SK-N-SH (cell line): ENCODE measurements around the gene FOXD4L1. TPM values are rescaled to one million over a fixed set of nuclear protein-coding genes. Genes with fewer than 3 reads are reported as not detected.
"Not testable (repeated sequence)": the region's sequence is repeated elsewhere in the genome, so short reads cannot be mapped to it uniquely, and the experiment has no call there.

Experiments
- CTCF ChIA-PET: fragments of 300-600, 350-600 bp; formaldehyde crosslinking; extraction: SDS; loops from one replicate; lab custom pipeline; 2021; lab: Yijun Ruan, JAX
- POLR2A ChIA-PET: fragments of 350-600 bp; sonication (Branson Sonifier 250); formaldehyde crosslinking; extraction: SDS; loops from one replicate; lab custom pipeline; 2020; ENCODE audit warnings: antibody characterized with exemption, inconsistent platforms; lab: Yijun Ruan, JAX
- DNase-seq: peaks from one replicate; pipeline ENCODE4 v3.0.0; 2012
- H2AFZ ChIP-seq: fragments of 200-600 bp; sonication (generic); 2 replicates; pipeline ENCODE4 v1.8.1; 2016; ENCODE audit warnings: antibody characterized with exemption, mild to moderate bottlenecking, low read depth
- H3F3A ChIP-seq: fragments of 200-600 bp; sonication (generic); replicated peaks from 2 replicates; pipeline ENCODE3; 2016; ENCODE audit warnings: antibody characterized with exemption, mild to moderate bottlenecking; ENCODE audit not compliant: insufficient read depth
- H3K27ac ChIP-seq, 2 experiments: fragments of 200-500 bp in 1 of 2; fragments of 200-600 bp in 1 of 2; sonication (Bioruptor generic) in 1 of 2; sonication (generic), shearing (Covaris generic) in 1 of 2; 2 replicates each; pipeline versions ENCODE4 v1.5.1 to v1.6.1; 2014 to 2016; ENCODE audit warnings: low read depth in 2 of 2, inconsistent platforms in 1 of 2, low read length in 1 of 2, mild to moderate bottlenecking in 1 of 2, mixed read lengths in 1 of 2
- H3K27me3 ChIP-seq: fragments of 200-600 bp; sonication (generic), shearing (Covaris generic); 2 replicates; pipeline ENCODE4 v1.6.1; 2016; ENCODE audit warnings: mixed run types; ENCODE audit not compliant: insufficient read depth
- H3K36me3 ChIP-seq, 2 experiments: fragments of 200-500 bp in 1 of 2; fragments of 200-600 bp in 1 of 2; sonication (Bioruptor generic) in 1 of 2; sonication (generic) in 1 of 2; replicated peaks in 1 of 2; 2 replicates each; pipeline versions ENCODE3 to v1.5.1; 2014 to 2016; ENCODE audit warnings: low read length in 1 of 2, mild to moderate bottlenecking in 1 of 2; ENCODE audit not compliant: insufficient read depth in 2 of 2, control insufficient read depth in 1 of 2
- H3K4me1 ChIP-seq, 2 experiments: fragments of 200-500 bp in 1 of 2; fragments of 200-600 bp in 1 of 2; sonication (Bioruptor generic) in 1 of 2; sonication (generic), shearing (Covaris generic) in 1 of 2; 2 replicates each; pipeline versions ENCODE4 v1.5.1 to v1.6.1; 2014 to 2016; ENCODE audit warnings: low read depth in 1 of 2, low read length in 1 of 2, mixed run types in 1 of 2; ENCODE audit not compliant: insufficient read depth in 2 of 2, control insufficient read depth in 1 of 2
- H3K4me2 ChIP-seq: fragments of 200-600 bp; sonication (generic), shearing (Covaris generic); 2 replicates; pipeline ENCODE4 v1.6.1; 2017; ENCODE audit warnings: mixed run types
- H3K4me3 ChIP-seq, 2 experiments: fragments of 200-500 bp in 1 of 2; fragments of 200-600 bp in 1 of 2; sonication (Bioruptor generic) in 1 of 2; sonication (generic), shearing (Covaris generic) in 1 of 2; 2 replicates each; pipeline versions ENCODE4 v1.5.1 to v1.8.1; 2014 to 2016; ENCODE audit warnings: low read depth in 2 of 2, inconsistent platforms in 1 of 2, low read length in 1 of 2, mild to moderate bottlenecking in 1 of 2, mixed read lengths in 1 of 2, moderate library complexity in 1 of 2
- H3K79me2 ChIP-seq: fragments of 200-600 bp; sonication (generic); 2 replicates; pipeline ENCODE4 v1.8.1; 2017; ENCODE audit warnings: mild to moderate bottlenecking; ENCODE audit not compliant: insufficient read depth
- H3K9ac ChIP-seq: fragments of 200-600 bp; sonication (generic); 2 replicates; pipeline ENCODE4 v1.6.1; 2017; ENCODE audit warnings: mixed run types
- H3K9me2 ChIP-seq: fragments of 200-600 bp; sonication (generic); 2 replicates; pipeline ENCODE4 v1.6.1; 2017; ENCODE audit warnings: mixed run types
- H3K9me3 ChIP-seq: fragments of 200-600 bp; sonication (generic); 2 replicates; pipeline ENCODE4 v1.6.1; 2017; ENCODE audit warnings: mixed run types, mild to moderate bottlenecking, moderate library complexity
- H4K20me1 ChIP-seq: fragments of 200-600 bp; sonication (generic); 2 replicates; pipeline ENCODE4 v1.6.1; 2017; ENCODE audit warnings: mild to moderate bottlenecking, mixed run types; ENCODE audit not compliant: insufficient read depth
- WGBS: methylation state at CpG from one replicate; pipeline ENCODE4 v1.1.6; 2017; ENCODE audit warnings: low lambda C conversion rate; 5-methylcytosine and 5-hydroxymethylcytosine counted together
- polyA plus RNA-seq, 3 experiments: library from polyadenylated mRNA; depleted of rRNA; stranded (reverse); fragments of >200 nt; gene quantifications; 2 replicates each; pipeline ENCODE4 v1.2.3, GENCODE V29; 2012

FOXD4L1 gene
- polyA plus RNA-seq, 1 of the 3 experiments (the other 2 are of a cell fraction): 0.10 TPM

GRCh38 chr2:113521492-113521891, 23.0 kb downstream of the FOXD4L1 start:
- H3K9me2 ChIP-seq, POLR2A ChIA-PET, DNase-seq, H3K4me2 ChIP-seq, H3K4me3 ChIP-seq, H3K27me3 ChIP-seq, H4K20me1 ChIP-seq, H3F3A ChIP-seq, CTCF ChIA-PET, H2AFZ ChIP-seq, H3K36me3 ChIP-seq, H3K27ac ChIP-seq, H3K9ac ChIP-seq, H3K4me1 ChIP-seq, H3K79me2 ChIP-seq, H3K9me3 ChIP-seq: not testable (repeated sequence)
- WGBS: 40% methylated on average over 5 of the region's 5 CpGs

- H4K20me1 ChIP-seq, H3K79me2 ChIP-seq, H3K27ac ChIP-seq, DNase-seq, H3K9ac ChIP-seq, CTCF ChIA-PET, H3K27me3 ChIP-seq, POLR2A ChIA-PET, H3K9me3 ChIP-seq, H3F3A ChIP-seq, H3K9me2 ChIP-seq, H3K36me3 ChIP-seq, H3K4me3 ChIP-seq, H3K4me1 ChIP-seq, H3K4me2 ChIP-seq, H2AFZ ChIP-seq: not testable (repeated sequence)
- WGBS: 15% methylated on average over 1 of the region's 1 CpG
These were observed 26.5 kb downstream of the FOXD4L1 start for GRCh38 chr2:113524986-113525385.

- H3K4me3 ChIP-seq, H3K79me2 ChIP-seq, DNase-seq, H3K4me1 ChIP-seq, H3F3A ChIP-seq, POLR2A ChIA-PET, H4K20me1 ChIP-seq, H3K9me2 ChIP-seq, H3K9ac ChIP-seq, H3K27ac ChIP-seq, H3K36me3 ChIP-seq, CTCF ChIA-PET, H3K27me3 ChIP-seq, H3K4me2 ChIP-seq, H2AFZ ChIP-seq, H3K9me3 ChIP-seq: not testable (repeated sequence)
- 3% methylated on average over 5 of the region's 12 CpGs for WGBS
These were observed 29.0 kb downstream of the FOXD4L1 start for GRCh38 chr2:113527350-113528045.

GRCh38 chr2:113528126-113528525, 29.7 kb downstream of the FOXD4L1 start:
- H3K9me2 ChIP-seq, H4K20me1 ChIP-seq, POLR2A ChIA-PET, H3K4me1 ChIP-seq, H3F3A ChIP-seq, H3K27ac ChIP-seq, H3K4me2 ChIP-seq, H3K27me3 ChIP-seq, H3K9ac ChIP-seq, H3K36me3 ChIP-seq, H3K4me3 ChIP-seq, DNase-seq, CTCF ChIA-PET, H3K79me2 ChIP-seq, H2AFZ ChIP-seq, H3K9me3 ChIP-seq: not testable (repeated sequence)
- 33% methylated on average over 5 of the region's 5 CpGs for WGBS

GRCh38 chr2:113528904-113529303, 30.4 kb downstream of the FOXD4L1 start:
- H3K4me3 ChIP-seq, H3F3A ChIP-seq, H3K36me3 ChIP-seq, H3K9ac ChIP-seq, CTCF ChIA-PET, POLR2A ChIA-PET, H3K9me2 ChIP-seq, H2AFZ ChIP-seq, H3K27me3 ChIP-seq, H3K79me2 ChIP-seq, H3K27ac ChIP-seq, H3K9me3 ChIP-seq, H3K4me1 ChIP-seq, H3K4me2 ChIP-seq, H4K20me1 ChIP-seq, DNase-seq: not testable (repeated sequence)
- 0% methylated on average over 1 of the region's 3 CpGs for WGBS

- POLR2A ChIA-PET, H3K36me3 ChIP-seq, H3K4me1 ChIP-seq, H3K27me3 ChIP-seq, H3K4me2 ChIP-seq, H3F3A ChIP-seq, H4K20me1 ChIP-seq, DNase-seq, H3K4me3 ChIP-seq, H3K9ac ChIP-seq, H2AFZ ChIP-seq, H3K9me3 ChIP-seq, H3K27ac ChIP-seq, CTCF ChIA-PET, H3K79me2 ChIP-seq, H3K9me2 ChIP-seq: not testable (repeated sequence)
- no CpG with 5 or more reads among the region's 4 CpGs for WGBS
These were observed 34.5 kb downstream of the FOXD4L1 start for GRCh38 chr2:113532991-113533390.
